H9 (cell line): ENCODE data around the gene LAMA3. TPM values are rescaled to one million over a fixed set of nuclear protein-coding genes. Genes with fewer than 3 reads are reported as not detected.

Source experiments
- DNase-seq: peaks from one replicate; pipeline ENCODE4 v3.0.0-alpha.2; 2017
- H2AFZ ChIP-seq: one replicate; pipeline ENCODE4 v1.6.1; 2013; ENCODE audit warnings: mild to moderate bottlenecking, low read length, control low read depth, moderate library complexity
- H2AK5ac ChIP-seq: 2 replicates; pipeline ENCODE4 v1.6.1; 2013; ENCODE audit warnings: low read length, control low read depth, mixed read lengths; ENCODE audit not compliant: insufficient read length
- H2BK120ac ChIP-seq: one replicate; pipeline ENCODE4 v1.6.1; 2013; ENCODE audit warnings: low read depth, mild to moderate bottlenecking, low read length, control low read depth, inconsistent platforms; ENCODE audit not compliant: poor library complexity, severe bottlenecking
- H2BK12ac ChIP-seq: 2 replicates; pipeline ENCODE4 v1.6.1; 2013; ENCODE audit warnings: low read length, control low read depth, mixed read lengths, low read depth; ENCODE audit not compliant: insufficient read length
- H2BK15ac ChIP-seq: 2 replicates; pipeline ENCODE4 v1.6.1; 2013; ENCODE audit warnings: low read depth, low read length, control low read depth
- H2BK20ac ChIP-seq: one replicate; pipeline ENCODE4 v1.6.1; 2013; ENCODE audit warnings: low read depth, mild to moderate bottlenecking, low read length, control low read depth, inconsistent platforms; ENCODE audit not compliant: poor library complexity, severe bottlenecking
- H2BK5ac ChIP-seq: 2 replicates; pipeline ENCODE4 v1.6.1; 2013; ENCODE audit warnings: low read length, control low read depth, mixed read lengths; ENCODE audit not compliant: insufficient read length
- H3K14ac ChIP-seq: 2 replicates; pipeline ENCODE4 v1.6.1; 2013; ENCODE audit warnings: low read length, control low read depth; ENCODE audit not compliant: insufficient read depth
- H3K18ac ChIP-seq: 2 replicates; pipeline ENCODE4 v1.6.1; 2013; ENCODE audit warnings: low read depth, mild to moderate bottlenecking, mixed read lengths, low read length, control low read depth; ENCODE audit not compliant: insufficient read length
- H3K23ac ChIP-seq: 2 replicates; pipeline ENCODE4 v1.6.1; 2013; ENCODE audit warnings: low read length, control low read depth, mixed read lengths, low read depth; ENCODE audit not compliant: insufficient read length
- H3K23me2 ChIP-seq: 2 replicates; pipeline ENCODE4 v1.6.1; 2013; ENCODE audit warnings: low read depth, mild to moderate bottlenecking, mixed read lengths, low read length, control low read depth; ENCODE audit not compliant: insufficient read length, poor library complexity, severe bottlenecking
- H3K27ac ChIP-seq: 2 replicates; pipeline ENCODE4 v1.5.1; 2013; ENCODE audit warnings: low read length, control low read depth, mixed read lengths, low read depth; ENCODE audit not compliant: insufficient read length
- H3K27me3 ChIP-seq: 2 replicates; pipeline ENCODE4 v1.6.1; 2013; ENCODE audit warnings: low read length, control low read depth, inconsistent platforms; ENCODE audit not compliant: insufficient read depth
- H3K4ac ChIP-seq: 2 replicates; pipeline ENCODE4 v1.6.1; 2013; ENCODE audit warnings: low read depth, mild to moderate bottlenecking, control low read depth, inconsistent platforms, low read length, moderate library complexity
- H3K4me1 ChIP-seq: 2 replicates; pipeline ENCODE4 v1.6.1; 2013; ENCODE audit warnings: low read length, control low read depth, inconsistent platforms; ENCODE audit not compliant: insufficient read depth
- H3K4me2 ChIP-seq: 2 replicates; pipeline ENCODE4 v1.6.1; 2013; ENCODE audit warnings: low read length, control low read depth, mixed read lengths; ENCODE audit not compliant: insufficient read length, insufficient read depth
- H3K56ac ChIP-seq: 2 replicates; pipeline ENCODE4 v1.6.1; 2013; ENCODE audit warnings: low read depth, mild to moderate bottlenecking, mixed read lengths, low read length, control low read depth; ENCODE audit not compliant: insufficient read length
- H3K79me1 ChIP-seq: 2 replicates; pipeline ENCODE4 v1.6.1; 2013; ENCODE audit warnings: low read depth, mild to moderate bottlenecking, moderate library complexity, low read length, control low read depth, inconsistent platforms; ENCODE audit not compliant: insufficient read depth, poor library complexity, severe bottlenecking
- H3K79me2 ChIP-seq: 2 replicates; pipeline ENCODE4 v1.6.1; 2013; ENCODE audit warnings: low read length, control low read depth, inconsistent platforms; ENCODE audit not compliant: insufficient read depth
- H3K9ac ChIP-seq: 2 replicates; pipeline ENCODE4 v1.6.1; 2013; ENCODE audit warnings: low read length, control low read depth, mixed read lengths; ENCODE audit not compliant: insufficient read length; ENCODE audit errors: extremely low read depth
- H3K9me3 ChIP-seq: one replicate; pipeline ENCODE4 v1.6.1; 2013; ENCODE audit warnings: low read depth, low read length, inconsistent platforms; ENCODE audit not compliant: control insufficient read depth
- H3T11ph ChIP-seq: one replicate; pipeline ENCODE4 v1.6.1; 2013; ENCODE audit warnings: mild to moderate bottlenecking, low read length, control low read depth, inconsistent platforms
- H4K20me1 ChIP-seq: one replicate; pipeline ENCODE4 v1.6.1; 2013; ENCODE audit not compliant: control insufficient read depth, insufficient read length, insufficient read depth
- H4K5ac ChIP-seq: 2 replicates; pipeline ENCODE4 v1.6.1; 2013; ENCODE audit warnings: low read depth, mild to moderate bottlenecking, mixed read lengths, low read length, control low read depth; ENCODE audit not compliant: insufficient read length
- H4K8ac ChIP-seq: replicated peaks from 2 replicates; pipeline ENCODE4 v1.6.1; 2013; ENCODE audit warnings: low read length, control low read depth, mixed read lengths, low read depth; ENCODE audit not compliant: insufficient read length
- H4K91ac ChIP-seq: 2 replicates; pipeline ENCODE4 v1.6.1; 2013; ENCODE audit warnings: low read depth, mild to moderate bottlenecking, moderate library complexity, mixed read lengths, low read length, control low read depth; ENCODE audit not compliant: insufficient read length
- H3K27ac Mint-ChIP-seq, 3 experiments: 2 replicates in 2 of 3; 3 replicates in 1 of 3; pipeline ENCODE4 v1.8.0; 2020 to 2021; ENCODE audit warnings: mixed read lengths in 3 of 3, mild to moderate bottlenecking in 1 of 3, moderate library complexity in 1 of 3
- H3K27me3 Mint-ChIP-seq: 2 replicates; pipeline ENCODE4 v1.8.0; 2021; ENCODE audit warnings: low read depth, mild to moderate bottlenecking, moderate library complexity, mixed read lengths
- H3K36me3 Mint-ChIP-seq, 3 experiments: 2 replicates in 2 of 3; 3 replicates in 1 of 3; pipeline ENCODE4 v1.8.0; 2020 to 2021; ENCODE audit warnings: low read depth in 3 of 3, mixed read lengths in 3 of 3; ENCODE audit not compliant: insufficient read depth in 1 of 3
- H3K4me1 Mint-ChIP-seq, 2 experiments: 2 replicates each; pipeline ENCODE4 v1.8.0; 2020; ENCODE audit warnings: mixed read lengths in 2 of 2
- H3K4me3 Mint-ChIP-seq, 2 experiments: 2 replicates in 1 of 2; 3 replicates in 1 of 2; pipeline ENCODE4 v1.8.0; 2020 to 2021; ENCODE audit warnings: mild to moderate bottlenecking in 2 of 2, mixed read lengths in 2 of 2, moderate library complexity in 1 of 2
- H3K9me3 Mint-ChIP-seq, 2 experiments: 2 replicates in 1 of 2; 3 replicates in 1 of 2; pipeline ENCODE4 v1.8.0; 2020; ENCODE audit warnings: mild to moderate bottlenecking in 2 of 2, mixed read lengths in 2 of 2, moderate library complexity in 1 of 2
- CTCF ChIP-seq: fragments of 200-600 bp; sonication (generic); conservative IDR thresholded peaks from 3 replicates; pipeline ENCODE4 v1.8.0; 2021; ENCODE audit warnings: antibody characterized with exemption, mild to moderate bottlenecking
- WGBS: extraction: QIAGEN DNeasy Blood & Tissue Kit; methylation state at CpG from one replicate; pipeline ENCODE4 v1.1.7; 2013; ENCODE audit warnings: missing lambda C conversion rate, low lambda C conversion rate, mixed read lengths; ENCODE audit not compliant: insufficient read length; ENCODE audit errors: extremely low coverage; 5-methylcytosine and 5-hydroxymethylcytosine counted together
- total RNA-seq: library from RNA; stranded (reverse); gene quantifications from 2 replicates; pipeline ENCODE4 v1.2.1, GENCODE V29; 2021

LAMA3 gene
- total RNA-seq, 1 experiment from 2014 or later, result 0.33 TPM

- Mint-ChIP-seq H3K4me1 (peaks cover 5 to 6% of the 10 kb centered on the region in 2 experiments; a peak in 2 of 4 replicates), H3K27ac (no peak overlapping the region), H3K4me3 (no peak overlapping the region), H3K27me3 (no peaks in the 10 kb centered on the region), H3K36me3 (no peaks in the 10 kb centered on the region), H3K9me3 (no peaks in the 10 kb centered on the region)
- no peak overlapping the region for H2AK5ac ChIP-seq
- H4K20me1 ChIP-seq, result no peaks in the 10 kb centered on the region
- no peak overlapping the region for H4K91ac ChIP-seq
- H3K4me2 ChIP-seq, result no peak overlapping the region
- no CpG with 5 or more reads among the region's 3 CpGs for WGBS
- H2AFZ ChIP-seq, result no peak overlapping the region
- no peak overlapping the region for H3K56ac ChIP-seq
- no peak overlapping the region for H2BK5ac ChIP-seq
- no peak overlapping the region for H2BK15ac ChIP-seq
- H3K79me2 ChIP-seq, result no peaks in the 10 kb centered on the region
- no peak overlapping the region for H3T11ph ChIP-seq
- H2BK120ac ChIP-seq, result no peak overlapping the region
- H3K4ac ChIP-seq, result no peak overlapping the region
- H3K4me1 ChIP-seq, result no peaks in the 10 kb centered on the region
- no peak overlapping the region for H3K9ac ChIP-seq
- no peak overlapping the region for H2BK12ac ChIP-seq
- no peak overlapping the region for H3K14ac ChIP-seq
- H3K18ac ChIP-seq, result no peak overlapping the region
- H4K5ac ChIP-seq, result no peak overlapping the region
- no peaks in the 10 kb centered on the region for H3K23me2 ChIP-seq
- no peak overlapping the region for H4K8ac ChIP-seq
- H3K23ac ChIP-seq, result no peak overlapping the region
- no peaks in the 10 kb centered on the region for H3K79me1 ChIP-seq
- no peaks in the 10 kb centered on the region for H3K27me3 ChIP-seq
- TF ChIP-seq CTCF, result no peak
- no peak overlapping the region for H3K27ac ChIP-seq
- H3K9me3 ChIP-seq, result no peaks in the 10 kb centered on the region
- H2BK20ac ChIP-seq, result no peak overlapping the region
- no peak for DNase-seq
Observed at GRCh38 chr18:23722646-23723045, 33.4 kb downstream of the LAMA3 start.
